Putamen (tissue), 1 donor: ENCODE measurements around the gene PTK7.
"Not testable (repeated sequence)": the region's sequence is repeated elsewhere in the genome, so short reads cannot be mapped to it uniquely, and the experiment has no call there.

Experiments used
- DNase-seq: peaks from one replicate; pipeline ENCODE4 v3.0.0-alpha.2; 2016; ENCODE audit warnings: low spot score

Gene PTK7

DNA sequence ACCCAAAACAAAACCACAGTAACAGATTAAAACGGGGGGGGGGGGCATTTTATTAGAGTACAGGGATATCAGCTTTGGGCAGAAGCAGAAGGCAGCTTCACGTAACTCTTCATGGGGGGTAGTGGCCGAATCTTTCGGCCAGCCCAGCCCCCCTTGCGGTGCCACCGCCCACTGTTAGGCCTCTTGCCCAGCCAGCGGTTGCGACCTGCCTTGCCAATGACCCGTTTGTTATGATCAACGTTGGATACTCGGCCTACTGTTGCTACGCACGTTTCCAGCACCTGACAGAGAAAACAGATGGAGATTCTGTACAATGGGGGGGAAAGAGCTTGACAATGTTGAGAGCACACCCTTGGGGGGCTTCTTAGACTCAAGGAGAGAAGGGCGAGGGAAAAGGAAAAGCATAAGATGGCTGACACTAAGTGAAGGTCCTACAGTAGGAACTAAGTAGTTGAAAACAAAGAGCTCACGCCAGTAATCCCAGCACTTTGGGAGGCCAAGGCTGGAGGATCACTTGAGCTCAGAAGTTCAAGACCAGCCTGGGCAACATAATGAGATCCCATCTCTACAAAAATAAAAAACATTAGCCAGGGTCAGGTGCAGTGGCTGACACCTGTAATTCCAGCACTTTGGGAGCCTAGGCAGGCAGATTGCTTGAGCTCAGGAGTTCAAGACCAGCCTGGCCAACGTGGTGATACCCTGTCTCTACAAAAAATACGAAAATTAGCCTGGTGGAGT, 21.7 kb upstream of the PTK7 start:
- no peak for DNase-seq

DNA sequence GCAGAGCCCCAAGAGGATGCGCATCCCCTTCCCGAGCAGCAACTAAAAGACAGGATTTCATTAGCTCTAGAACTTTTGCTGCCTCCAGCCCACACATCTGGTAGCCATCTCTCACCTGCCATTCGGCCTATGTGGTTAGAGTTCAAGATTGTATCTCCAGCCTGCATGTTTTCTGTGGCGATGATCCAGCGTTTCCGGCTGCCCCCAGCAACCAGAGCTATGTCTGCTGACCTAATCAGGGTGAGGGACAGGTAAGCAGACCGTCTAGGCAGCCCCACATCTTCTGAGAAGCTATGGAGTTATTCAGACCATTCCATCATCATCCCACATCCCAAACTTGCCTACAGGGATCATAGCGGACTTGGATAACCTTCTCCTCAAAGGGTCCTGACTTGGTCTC, 20.1 kb upstream of the PTK7 start:
- no peak for DNase-seq

- no peak for DNase-seq
Measured at GRCh38 chr6:43058531-43058930, 17.6 kb upstream of the PTK7 start.

GRCh38 chr6:43059168-43060033, 16.7 kb upstream of the PTK7 start, which contains the start of the genes KLC4 and MRPL2:
Gene KLC4 (plus strand): TSS chr6:43059631. CDS start chr6:43061336, 1,705 bp downstream.
Gene MRPL2 (minus strand): TSS chr6:43059434. CDS start chr6:43059381, 53 bp downstream.
- DNase-seq, result peak; percentile 99

- DNase-seq, result no peak
Measured at GRCh38 chr6:43060034-43060754, 15.9 kb upstream of the PTK7 start.

- no peak for DNase-seq
Measured at GRCh38 chr6:43060755-43061633, 15.1 kb upstream of the PTK7 start.

GRCh38 chr6:43061861-43062260, 14.3 kb upstream of the PTK7 start:
- no peak for DNase-seq

- no peak for DNase-seq
Measured at GRCh38 chr6:43062818-43063217, 13.3 kb upstream of the PTK7 start.

- no peak for DNase-seq
Measured at GRCh38 chr6:43070028-43070632, 6.0 kb upstream of the PTK7 start.

GRCh38 chr6:43074847-43075669, 1.1 kb upstream of the PTK7 start:
- DNase-seq, result no peak

DNA sequence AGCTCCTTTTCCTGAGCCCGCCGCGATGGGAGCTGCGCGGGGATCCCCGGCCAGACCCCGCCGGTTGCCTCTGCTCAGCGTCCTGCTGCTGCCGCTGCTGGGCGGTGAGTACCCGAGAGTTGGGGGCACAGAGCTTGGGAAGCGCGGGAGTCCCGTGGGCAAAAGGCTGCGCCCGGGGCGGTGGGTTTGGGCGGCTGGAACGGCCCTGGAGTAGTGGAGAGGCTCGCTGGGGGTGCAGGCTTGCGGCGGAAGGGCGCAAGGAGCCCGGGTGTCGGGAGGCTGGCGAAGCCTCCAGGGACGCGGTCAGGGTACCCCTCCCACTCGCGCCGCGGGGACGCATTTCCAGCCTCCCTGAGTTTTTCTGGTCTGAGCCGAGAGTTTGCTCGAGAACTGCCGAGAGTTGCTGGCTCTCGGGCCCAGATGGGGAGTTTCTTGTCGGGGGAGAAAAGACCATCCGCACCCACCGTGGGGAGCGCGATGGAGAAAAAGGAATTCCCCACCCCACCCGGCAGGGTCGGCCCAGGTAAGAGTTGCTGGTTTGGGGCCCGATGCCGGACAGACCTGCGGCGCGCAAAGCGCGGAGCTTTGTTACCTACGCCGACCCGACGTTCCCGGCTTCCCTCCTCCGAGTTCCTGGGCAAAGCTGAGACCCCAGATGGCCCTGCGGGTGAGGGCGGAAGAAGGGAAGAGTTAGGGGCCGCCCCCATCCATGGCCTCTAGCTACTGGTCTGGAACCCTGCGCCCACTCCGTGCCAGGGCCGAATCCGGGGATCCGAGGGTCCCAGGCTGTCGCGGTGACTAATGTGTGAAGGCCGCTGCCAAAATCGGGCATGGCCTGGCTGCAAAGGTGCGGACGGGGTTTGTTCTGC, 584 bp downstream of the PTK7 start:
- no peak for DNase-seq

DNA sequence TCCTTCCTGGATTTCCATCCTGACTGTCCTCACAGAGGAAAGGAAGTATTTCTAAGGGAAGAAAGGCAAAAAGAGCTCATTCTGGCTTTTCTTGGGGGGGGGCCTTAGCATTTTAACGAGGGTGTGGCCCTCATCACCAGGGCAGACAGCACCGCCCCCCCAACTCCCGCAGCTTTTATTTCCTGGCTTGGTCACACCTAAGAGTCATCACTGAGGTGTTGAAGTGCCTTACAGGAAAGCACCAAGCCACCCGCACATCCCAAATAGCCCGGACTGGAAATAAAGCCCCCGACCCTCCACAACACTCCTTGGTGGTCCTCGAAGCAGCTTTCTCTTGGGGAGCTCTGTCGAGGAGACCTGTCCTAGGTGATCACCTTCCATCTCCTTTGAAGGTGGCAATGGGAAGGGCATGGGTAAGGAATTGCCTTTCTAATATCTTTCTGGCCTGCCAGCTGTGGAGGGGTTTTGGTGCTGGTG, 1.3 kb downstream of the PTK7 start:
- no peak for DNase-seq

DNA sequence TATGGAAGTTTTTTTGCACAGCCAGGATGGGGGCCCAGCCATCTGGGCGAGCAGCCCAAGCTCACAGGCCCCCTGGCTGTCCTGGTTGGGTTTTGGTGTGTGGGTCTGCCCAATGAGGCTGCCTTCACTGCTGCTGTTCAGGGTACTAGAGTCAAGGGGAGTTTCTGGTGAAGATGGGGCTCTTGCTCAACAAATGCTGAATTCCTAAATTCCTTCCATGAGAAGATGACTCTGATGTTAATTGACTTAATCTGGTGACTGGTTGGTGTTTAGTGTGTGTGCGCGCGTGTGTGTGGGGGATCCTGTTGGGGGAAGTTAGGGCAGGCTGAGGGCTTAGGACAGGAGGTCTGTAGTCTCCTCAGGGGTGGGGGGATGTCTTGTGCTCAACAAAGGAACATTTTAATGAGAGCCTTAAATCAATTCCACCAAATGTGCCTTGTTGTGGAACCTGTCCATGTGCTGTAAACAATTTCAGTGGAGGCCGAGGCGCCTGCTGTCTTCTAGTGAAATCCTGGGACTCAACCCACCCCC, 1.9 kb downstream of the PTK7 start:
- no peak for DNase-seq

DNA sequence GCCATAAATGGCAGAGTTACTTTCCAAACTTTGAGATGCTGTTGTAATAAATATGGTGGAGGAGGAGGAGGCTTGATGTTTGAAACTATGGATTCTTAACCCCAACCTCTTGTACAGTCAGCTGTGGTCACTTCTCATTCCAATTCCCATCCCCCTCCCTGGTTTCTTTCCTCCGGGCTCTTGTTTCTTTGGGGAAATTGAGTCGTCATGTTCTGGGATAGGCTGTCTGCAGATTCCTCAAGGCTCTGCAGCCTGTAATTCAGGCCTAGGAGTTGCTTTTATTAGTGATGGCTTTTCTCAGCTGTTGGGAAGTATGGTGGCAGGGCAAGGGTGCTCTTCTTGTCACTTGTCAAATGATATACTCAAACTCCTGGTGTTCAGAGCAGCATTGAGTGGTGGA, 2.6 kb downstream of the PTK7 start:
- no peak for DNase-seq

DNA sequence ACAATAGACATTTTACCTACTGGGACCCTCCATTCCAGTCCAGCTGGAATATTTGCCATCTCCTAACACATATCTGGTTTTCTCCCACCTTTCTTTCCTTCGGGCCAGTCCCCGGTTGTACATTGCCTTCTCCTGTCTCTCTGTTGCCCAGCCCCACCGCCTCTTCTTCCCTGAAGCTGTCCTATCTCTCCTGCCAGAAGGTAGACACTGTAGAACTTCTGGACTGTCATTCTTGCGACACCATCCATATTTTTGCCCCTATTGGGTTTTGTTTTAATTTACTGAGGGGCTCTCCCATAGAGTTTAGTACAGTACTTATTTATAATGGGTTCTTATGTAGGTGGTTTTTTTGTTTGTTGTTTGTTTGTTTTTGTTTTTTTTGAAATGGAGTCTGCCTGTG, 4.9 kb downstream of the PTK7 start:
- DNase-seq, result no peak

GRCh38 chr6:43081922-43082321, 5.8 kb downstream of the PTK7 start:
- not testable (repeated sequence) for DNase-seq

GRCh38 chr6:43082806-43083655, 6.9 kb downstream of the PTK7 start:
- no peak for DNase-seq
